SW 1271 (cell line): Measurements from ENCODE around the gene DEUP1.

Experiments used
- DNase-seq, 2 experiments: peaks; one replicate each; lab custom pipeline; 2025; lab: John Stamatoyannopoulos, UW

DEUP1 gene

DNA sequence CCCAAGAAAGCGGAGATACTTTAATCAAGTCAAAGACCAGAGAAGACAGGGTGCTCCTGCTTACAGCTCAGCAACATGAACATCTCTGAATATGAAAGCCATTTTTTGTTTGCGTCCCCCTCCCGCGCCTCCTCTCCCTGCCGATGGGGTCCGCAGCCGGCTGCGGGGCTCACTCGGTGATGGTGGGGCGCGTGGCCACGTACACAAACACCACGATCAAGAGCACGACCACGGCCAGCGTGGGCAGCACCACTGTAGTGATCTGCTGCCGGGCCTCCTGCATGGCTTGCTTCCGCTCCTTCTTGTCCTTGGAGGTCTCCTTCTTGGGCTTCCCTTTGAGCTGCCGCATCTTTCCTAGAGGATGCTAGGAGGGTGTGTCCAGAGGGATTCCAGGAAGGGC lies 148.3 kb downstream of the DEUP1 start:
- DNase-seq = no peak

DNA sequence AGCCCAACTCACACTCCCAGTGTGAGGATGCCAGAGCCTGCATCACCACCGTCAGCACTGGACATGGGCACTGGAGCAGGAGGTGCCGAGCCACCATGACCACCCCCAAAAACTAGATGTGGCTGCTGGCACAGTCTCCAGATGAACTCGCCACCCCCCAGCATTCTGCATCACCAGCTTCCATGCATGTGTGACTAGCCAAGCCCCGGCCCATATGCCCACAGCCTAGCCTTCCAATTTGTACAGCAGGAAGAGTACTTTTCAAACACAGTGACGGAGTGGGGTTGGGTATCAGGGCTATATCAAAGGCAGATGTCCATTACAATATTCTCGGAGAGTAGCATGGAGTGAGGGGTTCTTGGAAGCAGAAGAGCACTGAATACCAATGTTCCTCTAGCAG lies 149.7 kb downstream of the DEUP1 start:
- no peak for DNase-seq

DNA sequence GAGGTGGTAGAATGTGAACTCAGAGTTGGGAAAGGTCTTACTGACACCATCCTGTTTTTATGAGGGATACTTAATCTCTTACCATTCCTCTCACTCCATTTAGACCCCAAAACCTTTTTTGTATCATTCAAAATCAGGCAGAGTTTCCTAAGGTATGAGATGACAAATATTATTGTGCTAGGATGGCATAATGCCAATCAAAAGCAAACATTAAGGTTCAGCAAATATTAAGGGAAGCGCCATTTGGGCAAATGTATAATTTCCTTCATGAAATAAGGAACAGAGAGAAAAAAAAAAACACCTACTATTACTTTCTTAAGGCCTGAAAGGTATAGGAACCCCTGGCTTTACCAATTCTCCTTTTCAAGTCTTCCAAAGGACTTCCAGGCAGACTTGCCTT lies 150.2 kb downstream of the DEUP1 start:
- DNase-seq = no peak

GRCh38 chr11:93481279-93481678 lies 150.7 kb downstream of the DEUP1 start:
- no peak for DNase-seq

- no peak for DNase-seq
Observed at GRCh38 chr11:93481696-93482095, 151.2 kb downstream of the DEUP1 start.

DNA sequence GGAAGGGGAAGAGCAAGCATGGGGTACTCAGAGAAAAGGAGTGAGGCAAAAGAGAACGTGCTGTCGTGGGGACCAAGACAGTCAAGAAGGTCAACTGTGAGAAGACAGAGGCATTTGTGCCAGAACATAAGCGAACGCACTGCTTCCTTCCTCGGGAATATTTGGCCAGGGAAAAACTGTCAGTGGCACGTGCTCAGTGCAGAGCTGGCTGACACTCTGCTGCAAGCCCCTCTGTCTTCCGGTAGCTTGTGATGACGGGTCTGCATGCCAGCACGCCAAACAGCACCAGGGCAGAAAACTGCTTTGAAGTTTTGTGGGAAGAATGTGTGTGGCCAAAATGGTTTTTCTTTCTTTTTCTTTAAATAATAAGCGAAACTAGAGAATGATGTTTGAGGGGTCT lies 152.0 kb downstream of the DEUP1 start:
- no peak for DNase-seq

DNA sequence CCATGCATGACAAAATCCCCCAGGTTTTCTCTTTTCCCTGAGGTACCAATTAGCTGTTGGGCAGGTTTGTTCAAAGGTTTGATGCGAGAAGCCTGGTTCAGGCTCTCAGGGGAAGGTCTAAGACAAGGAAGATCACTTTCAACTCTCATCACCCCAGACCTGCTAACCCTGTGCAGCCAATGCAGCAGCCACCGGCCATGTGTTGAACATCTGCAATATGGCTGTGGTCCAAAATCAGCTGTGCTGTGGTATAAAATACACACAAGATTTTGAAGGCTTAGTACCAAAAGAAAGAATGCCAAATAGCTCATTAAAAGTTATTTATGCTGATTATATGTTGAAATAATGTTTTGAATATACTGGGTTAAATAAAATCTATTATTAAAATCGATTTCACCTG lies 154.2 kb downstream of the DEUP1 start:
- no peak for DNase-seq

- DNase-seq = no peak
Observed at GRCh38 chr11:93485983-93486382, 155.4 kb downstream of the DEUP1 start.

DNA sequence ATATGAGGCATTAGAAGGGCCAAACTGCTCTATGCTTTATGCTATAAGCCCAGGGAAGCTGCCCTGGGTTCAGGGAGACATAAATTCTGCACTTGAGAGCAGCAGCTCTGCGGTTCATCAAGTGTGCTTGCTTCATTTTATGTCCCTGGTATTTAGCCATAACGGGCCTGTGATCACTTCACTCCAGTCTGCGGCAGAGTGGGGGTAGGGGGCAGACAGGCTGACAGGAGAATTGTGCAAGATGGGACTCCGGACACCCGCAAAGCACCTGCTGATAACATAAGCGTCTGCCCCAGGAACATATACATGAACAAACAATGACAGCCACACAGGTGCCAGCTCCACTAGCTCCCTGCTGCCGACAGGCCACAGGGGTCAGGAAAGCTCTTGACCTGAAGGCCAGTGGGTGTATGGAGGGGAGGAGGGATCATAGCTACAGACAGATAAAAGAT lies 156.5 kb downstream of the DEUP1 start:
- no peak for DNase-seq
